A549 treated with CORT108297 at 1 μM for 4 hours (cell line): ENCODE results near the gene ANKRD27. TPM values are rescaled to one million over a fixed set of nuclear protein-coding genes. Genes with fewer than 3 reads are reported as not detected.

Experiments used
- total RNA-seq: library from RNA; stranded (reverse); fragments of 200-300 nt; extraction: Qiagen RNA extraction; gene quantifications from 5 replicates; pipeline ENCODE4 v1.2.3, GENCODE V29; 2022

The ANKRD27 gene
- 32.3 to 45.0 TPM (median 40.5 TPM) in 5 replicates for total RNA-seq

DNA sequence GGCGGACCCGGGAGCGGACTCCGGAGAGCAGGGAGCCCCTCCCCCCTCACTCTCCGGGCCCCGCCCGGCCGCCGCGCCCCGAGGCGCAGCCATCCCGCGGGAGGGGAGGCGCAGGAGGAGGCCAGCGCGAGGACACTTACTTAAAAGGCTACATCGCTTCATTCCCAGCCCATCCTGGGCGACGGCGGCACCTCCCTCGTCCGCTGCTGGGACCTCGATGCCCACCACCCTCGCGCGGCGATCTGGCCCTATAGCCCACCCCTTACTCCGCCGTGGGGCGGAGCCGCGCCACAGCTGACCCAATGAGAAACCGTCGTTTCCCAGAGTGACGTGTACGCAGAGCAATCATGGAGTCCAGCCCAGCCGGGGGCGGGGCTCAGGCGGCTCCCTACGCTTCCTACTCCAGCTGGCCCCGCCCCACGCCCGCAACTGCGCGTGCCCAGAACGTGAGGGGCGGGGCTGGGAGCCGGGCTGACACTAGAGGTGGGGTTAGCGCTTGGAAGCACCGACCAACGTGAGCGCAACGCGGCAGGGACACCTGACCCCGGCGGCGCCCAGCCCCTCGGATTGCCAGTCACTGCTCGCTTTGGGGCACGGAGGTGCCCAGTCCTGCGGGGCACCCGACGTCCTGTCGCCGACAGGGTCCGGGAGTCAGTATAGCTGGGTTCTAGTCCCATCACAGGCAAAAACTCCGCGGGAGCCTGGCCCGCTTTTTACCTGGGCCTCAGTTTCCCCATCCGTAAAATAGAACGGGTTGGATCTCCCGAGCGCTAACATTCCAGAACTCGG, at the start of gene ANKRD27:
Gene ANKRD27 (minus strand): TSS at position 250 of the 789 bp plus-strand sequence. CDS start 16,165 bp downstream, outside the sequence.

DNA sequence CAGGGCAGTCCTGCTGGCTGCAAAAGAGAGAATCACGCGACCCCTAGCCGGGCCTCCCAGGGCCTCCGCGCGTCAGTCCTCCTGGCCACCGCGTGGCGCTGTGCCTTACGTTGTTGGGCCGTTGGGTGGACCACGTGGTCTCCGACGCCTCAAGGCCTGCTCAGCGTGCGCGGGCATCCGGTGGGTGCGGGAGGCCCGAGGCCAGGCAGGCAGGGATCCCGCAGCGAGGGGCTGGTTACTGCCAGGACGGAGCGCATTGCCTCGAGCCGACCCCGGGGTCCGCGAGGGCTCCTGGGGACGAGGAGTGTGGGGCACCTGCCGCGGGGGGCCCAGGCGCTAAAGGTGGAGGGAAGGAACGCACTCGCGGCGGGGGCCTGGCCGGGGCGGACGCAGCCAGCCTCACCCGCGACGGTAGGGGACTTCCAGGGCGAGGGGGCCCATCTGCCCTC, 44.7 kb upstream of the ANKRD27 start, which contains the start of gene TDRD12:
Gene TDRD12 (plus strand): TSS at position 157 of the 449 bp plus-strand sequence. CDS start 306 bp downstream, outside the sequence.

GRCh38 chr19:32691291-32691951, 16.4 kb upstream of the ANKRD27 start, which contains the start of gene NUDT19:
NUDT19 (plus strand) TSS chr19:32691821; CDS start chr19:32691961, 140 bp downstream.

DNA sequence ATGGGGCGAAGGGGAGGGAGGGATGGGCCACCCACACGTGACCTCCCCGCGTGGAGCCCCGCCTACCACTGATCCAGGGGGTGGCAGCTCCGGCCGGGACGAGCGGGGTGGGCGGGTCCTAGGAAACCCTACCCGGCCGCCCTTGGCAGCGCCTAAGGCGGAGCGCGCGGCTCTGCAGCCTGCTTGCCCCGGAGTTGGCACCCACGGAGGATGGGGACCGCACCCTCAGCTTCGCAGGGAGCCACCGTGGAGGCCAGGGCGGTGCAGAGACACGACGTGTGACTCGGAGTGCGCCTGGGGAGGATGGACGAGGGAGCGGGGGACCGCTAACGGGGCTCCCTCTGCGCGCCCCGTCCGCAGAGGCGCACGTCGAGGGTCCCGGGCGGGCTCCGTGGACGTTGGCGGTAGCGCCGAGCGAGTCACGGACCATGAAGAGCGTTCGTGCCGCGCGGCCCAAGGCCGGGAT, 773 bp upstream of the ANKRD27 start, which contains the start of gene RGS9BP:
Gene RGS9BP (plus strand): TSS at position 129 of the 466 bp plus-strand sequence. CDS start 416 bp downstream, outside the sequence.

GRCh38 chr19:32580901-32581704, 93.9 kb downstream of the ANKRD27 start, which contains the start of gene PDCD5:
PDCD5 (plus strand) TSS chr19:32581190; CDS start chr19:32581262, 72 bp downstream.

Other genes starting within 250 kb of the ANKRD27 start
- 422 to 489 TPM (median 445 TPM) in 5 replicates for gene PDCD5, start 94.0 kb downstream of the ANKRD27 start, total RNA-seq
- 0.34 to 0.51 TPM (median 0.39 TPM) in 5 replicates for gene RGS9BP, start 668 bp upstream of the ANKRD27 start, total RNA-seq
- 33.0 to 40.1 TPM (median 37.7 TPM) in 5 replicates for gene NUDT19, start 16.6 kb upstream of the ANKRD27 start, total RNA-seq
- 0.08 to 0.15 TPM (median 0.12 TPM) in 5 replicates for gene TDRD12, start 44.6 kb upstream of the ANKRD27 start, total RNA-seq
- 0.27 to 0.76 TPM (median 0.44 TPM) in 5 replicates for gene SLC7A9, start 194.6 kb upstream of the ANKRD27 start, total RNA-seq